KMS-11 (cell line): ENCODE results near the gene CYP17A1.

Experiments
- H2AFZ ChIP-seq: fragments of 200-600 bp; sonication (generic); 2 replicates; pipeline ENCODE4 v1.6.1; 2016; ENCODE audit warnings: antibody characterized with exemption, mixed run types, low read depth
- H3K27ac ChIP-seq: fragments of 200-600 bp; sonication (generic); 2 replicates; pipeline ENCODE4 v1.6.1; 2016; ENCODE audit warnings: mild to moderate bottlenecking, mixed run types
- H3K27me3 ChIP-seq: fragments of 200-600 bp; sonication (generic); 2 replicates; pipeline ENCODE4 v1.6.1; 2017; ENCODE audit warnings: mild to moderate bottlenecking, low read depth, mixed run types, moderate library complexity; ENCODE audit not compliant: insufficient read depth
- H3K36me3 ChIP-seq: fragments of 200-600 bp; sonication (generic); 2 replicates; pipeline ENCODE4 v1.6.1; 2017; ENCODE audit warnings: mild to moderate bottlenecking, mixed run types; ENCODE audit not compliant: insufficient read depth
- H3K4me1 ChIP-seq: fragments of 200-600 bp; sonication (generic); 2 replicates; pipeline ENCODE4 v1.6.1; 2016; ENCODE audit warnings: mild to moderate bottlenecking, low read depth, mixed run types; ENCODE audit not compliant: poor library complexity, severe bottlenecking
- H3K4me2 ChIP-seq: fragments of 200-600 bp; sonication (generic); 2 replicates; pipeline ENCODE4 v1.7.0; 2016; ENCODE audit warnings: mild to moderate bottlenecking, mixed run types
- H3K4me3 ChIP-seq: fragments of 200-600 bp; sonication (generic); IDR thresholded peaks from 2 replicates; pipeline ENCODE4 v1.6.1; 2017; ENCODE audit warnings: low read depth, low read length, mixed read lengths; ENCODE audit not compliant: insufficient read depth
- H3K79me2 ChIP-seq: fragments of 200-600 bp; sonication (generic); 2 replicates; pipeline ENCODE4 v1.6.1; 2016; ENCODE audit warnings: low read depth, mixed run types; ENCODE audit not compliant: insufficient read depth
- H3K9ac ChIP-seq: fragments of 200-600 bp; sonication (generic); 2 replicates; pipeline ENCODE4 v1.6.1; 2016; ENCODE audit warnings: mild to moderate bottlenecking, mixed run types
- H4K20me1 ChIP-seq: fragments of 200-600 bp; sonication (generic); 2 replicates; pipeline ENCODE4 v1.6.1; 2016; ENCODE audit warnings: mild to moderate bottlenecking, mixed run types; ENCODE audit not compliant: insufficient read depth
- CTCF ChIP-seq: fragments of 200-600 bp; sonication (generic); conservative IDR thresholded peaks from 2 replicates; pipeline ENCODE4 v1.6.1; 2017; ENCODE audit warnings: low read depth, mild to moderate bottlenecking, antibody characterized with exemption, low read length, moderate library complexity, mixed read lengths

CYP17A1 gene

DNA sequence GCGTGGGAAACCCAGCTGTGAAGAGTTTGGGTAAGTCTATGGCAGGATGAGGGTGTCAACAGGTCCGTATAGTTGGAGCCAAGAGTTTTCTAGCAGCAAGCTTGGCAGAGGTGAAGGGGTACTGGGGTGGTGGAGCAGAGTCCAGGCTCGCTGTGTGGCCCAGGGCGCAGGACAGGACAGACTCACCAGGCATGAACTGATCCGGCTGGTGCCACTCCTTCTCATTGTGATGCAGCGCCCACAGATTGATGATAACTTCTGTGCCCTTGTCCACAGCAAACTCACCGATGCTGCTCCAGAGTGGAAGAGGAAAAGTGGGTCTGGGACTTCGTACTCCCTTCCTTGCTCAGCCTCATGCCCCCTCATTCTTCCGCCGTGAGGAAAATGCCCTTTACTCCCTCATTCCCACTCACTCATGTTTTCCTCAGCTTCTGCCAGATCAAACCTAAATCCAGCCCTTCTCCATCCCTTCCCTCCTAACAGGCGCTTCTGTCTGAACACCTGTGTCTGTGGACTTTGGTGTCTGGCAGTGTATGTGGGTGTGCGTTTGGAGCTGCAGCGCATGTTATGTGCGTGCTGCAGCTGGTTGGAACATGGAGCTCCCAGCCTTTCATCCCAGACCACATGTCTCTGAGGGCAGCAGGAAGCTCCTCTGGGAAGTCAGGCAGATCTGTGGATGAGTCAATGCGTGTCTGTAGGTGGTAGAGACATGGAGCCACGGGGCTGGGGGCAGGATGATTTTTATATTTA is 5.7 kb downstream of the CYP17A1 start:
- no peak overlapping the region for H3K27ac ChIP-seq

GRCh38 chr10:102827597-102827975 is 9.6 kb downstream of the CYP17A1 start:
- no peak overlapping the region for H3K4me3 ChIP-seq
- no peak overlapping the region for H3K27ac ChIP-seq
- no peaks in the 10 kb centered on the region for H3K27me3 ChIP-seq
- no peak overlapping the region for H2AFZ ChIP-seq
- H3K4me1 ChIP-seq = no peaks in the 10 kb centered on the region
- no peaks in the 10 kb centered on the region for H4K20me1 ChIP-seq
- H3K79me2 ChIP-seq = no peaks in the 10 kb centered on the region
- no peak for TF ChIP-seq CTCF
- no peak overlapping the region for H3K9ac ChIP-seq
- H3K36me3 ChIP-seq = no peaks in the 10 kb centered on the region
- no peak overlapping the region for H3K4me2 ChIP-seq

More for the DNA sequence above, 5.7 kb downstream of the CYP17A1 start:
- no peak overlapping the region for H3K4me2 ChIP-seq
- no peak for TF ChIP-seq CTCF
- H3K4me3 ChIP-seq = no peak overlapping the region
- H3K9ac ChIP-seq = no peak overlapping the region
- H3K79me2 ChIP-seq = no peaks in the 10 kb centered on the region
- H3K4me1 ChIP-seq = no peaks in the 10 kb centered on the region
- H4K20me1 ChIP-seq = no peaks in the 10 kb centered on the region
- no peak overlapping the region for H2AFZ ChIP-seq
- H3K36me3 ChIP-seq = no peaks in the 10 kb centered on the region
- no peaks in the 10 kb centered on the region for H3K27me3 ChIP-seq

- no peak for TF ChIP-seq CTCF
- Histone ChIP-seq H3K27me3 (no peaks in the 10 kb centered on the region), H4K20me1 (no peaks in the 10 kb centered on the region), H3K36me3 (no peaks in the 10 kb centered on the region), H3K27ac (no peak overlapping the region), H3K4me3 (no peak overlapping the region), H2AFZ (no peak overlapping the region), H3K9ac (no peak overlapping the region), H3K4me1 (no peaks in the 10 kb centered on the region), H3K79me2 (no peaks in the 10 kb centered on the region), H3K4me2 (no peak overlapping the region)
Observed at GRCh38 chr10:102826148-102826796, 10.9 kb downstream of the CYP17A1 start.

GRCh38 chr10:102824664-102825063 is 12.5 kb downstream of the CYP17A1 start:
- Histone ChIP-seq H3K9ac (no peak overlapping the region), H2AFZ (no peak overlapping the region), H3K27ac (no peak overlapping the region), H3K4me2 (no peak overlapping the region), H4K20me1 (no peaks in the 10 kb centered on the region), H3K79me2 (no peaks in the 10 kb centered on the region), H3K4me3 (no peak overlapping the region), H3K36me3 (no peaks in the 10 kb centered on the region), H3K27me3 (no peaks in the 10 kb centered on the region), H3K4me1 (no peaks in the 10 kb centered on the region)
- TF ChIP-seq CTCF = no peak
